ENCODE measurements around the gene CNNM1. TPM values are rescaled to one million over a fixed set of nuclear protein-coding genes. Genes with fewer than 3 reads are reported as not detected.

CNNM1 gene
- total RNA-seq, 4 donors from 2014 or later, result 0.16 to 0.68 (median 0.20) TPM

GRCh38 chr10:99442394-99442793 lies 113.2 kb downstream of the CNNM1 start:
- no peak for TF ChIP-seq CTCF (IDR thresholded peaks at IDR 0.05; ENCODE audit: low read depth)

- no peak for TF ChIP-seq CTCF (IDR thresholded peaks at IDR 0.05; ENCODE audit: low read depth)
Observed at GRCh38 chr10:99443500-99443899, 114.3 kb downstream of the CNNM1 start.

Other genes starting within 250 kb of the CNNM1 start
- gene HPSE2, start 93.5 kb upstream of the CNNM1 start, total RNA-seq, result 1 to 10 TPM in 1 of 4 donors, under 1 TPM in 3; 0.34 to 3.2 (median 0.71) TPM
- gene GOT1, start 101.3 kb downstream of the CNNM1 start, total RNA-seq, result 10 to 100 TPM in 2 of 4 donors, 1 to 10 TPM in 2; 6.2 to 18.3 (median 11.7) TPM
- not detected for gene NKX2-3, start 203.6 kb downstream of the CNNM1 start, total RNA-seq